ENCODE results near the gene MTX1. TPM values are rescaled to one million over a fixed set of nuclear protein-coding genes. Genes with fewer than 3 reads are reported as not detected.
A peak's percentile ranks its signal among the peaks of the same experiment; 100 is the strongest.
"Not testable (repeated sequence)": the region's sequence is repeated elsewhere in the genome, so short reads cannot be mapped to it uniquely, and the experiment has no call there.

Gene MTX1
- total and polyA plus RNA-seq, 4 experiments from 2014 or later, result 17.7 to 65.5 (median 30.4) TPM

- Histone ChIP-seq H3K27ac (ENCODE audit: low read depth, low read length) (no peak overlapping the region), H3K4me1 (ENCODE audit: insufficient read depth, low read length) (peaks cover 21% of the 10 kb centered on the region), H3K36me3 (ENCODE audit: insufficient read depth, low read length) (no peaks in the 10 kb centered on the region), H3K9me3 (ENCODE audit: control insufficient read depth in 1 of 2, low read length in 2 of 2) (no peaks in the 10 kb centered on the region), H3K27me3 (ENCODE audit: insufficient read depth, low read length) (no peaks in the 10 kb centered on the region), H3K4me3 (ENCODE audit: low read length in 2 of 2) (no peak overlapping the region)
- Mint-ChIP-seq H3K27ac (peak overlapping the region; percentile 40 to 85 (median 72)), H3K9me3 (no peaks in the 10 kb centered on the region), H3K4me1 (peaks cover 16 to 35% (median 26%) of the 10 kb centered on the region in 4 donors), H3K4me3 (peak overlapping the region in 3 of 8 donors; percentile 14 to 30 (median 21)), H3K36me3 (peaks cover 9 to 11% of the 10 kb centered on the region in 2 donors), H3K27me3 (no peaks in the 10 kb centered on the region)
- intact Hi-C loops (cut with micrococcal nuclease), result no loop called here
- no peak for DNase-seq
- POLR2A ChIA-PET (ENCODE audit: partially characterized antibody), result interaction anchor here (0.7 to 2.7 kb wide), 4 partner anchors 9 to 30 kb away, joined by 3 to 9 read pairs (median 4); no protein-coding TSS in a partner anchor
- CTCF ChIA-PET (ENCODE audit: partially characterized antibody), result interaction anchor here (1.1 to 2.1 kb wide), 3 partner anchors 10 to 46 kb away, joined by 3 to 6 read pairs (median 4); partner anchors contain the start of gene KRTCAP2
Measured at GRCh38 chr1:155218854-155219591, 10.5 kb downstream of the MTX1 start.

DNA sequence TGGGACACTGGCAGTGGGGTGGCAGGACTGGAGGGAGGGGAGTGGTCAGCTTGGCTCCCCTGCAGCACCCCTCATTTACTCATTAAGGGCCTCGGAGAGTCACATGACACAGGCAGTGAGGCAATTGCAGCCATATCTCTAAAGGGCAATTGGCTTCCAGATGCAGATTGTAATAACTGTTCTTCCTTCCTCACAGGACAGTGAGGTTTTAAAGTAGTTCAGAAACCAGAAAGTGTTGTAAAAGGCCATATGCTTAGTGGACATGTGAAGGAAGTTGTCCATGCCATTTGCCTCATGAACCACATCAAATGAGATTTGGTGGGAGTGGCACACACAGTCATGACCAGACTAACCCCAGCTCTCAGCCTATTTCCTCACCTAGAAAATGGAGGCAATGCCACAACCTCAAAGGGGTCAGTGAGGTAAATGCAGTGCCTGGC is 11.1 kb downstream of the MTX1 start:
- Mint-ChIP-seq H3K4me3 (peak overlapping the region in 1 of 8 donors; percentile 20), H3K27ac (peak overlapping the region in 6 of 7 donors; percentile 40 to 85 (median 78)), H3K4me1 (peaks cover 16 to 35% (median 27%) of the 10 kb centered on the region in 4 donors), H3K36me3 (peaks cover 9 to 11% of the 10 kb centered on the region in 2 donors), H3K27me3 (no peaks in the 10 kb centered on the region), H3K9me3 (no peaks in the 10 kb centered on the region)
- Histone ChIP-seq H3K9me3 (ENCODE audit: control insufficient read depth in 1 of 2, low read length in 2 of 2) (no peaks in the 10 kb centered on the region), H3K27me3 (ENCODE audit: insufficient read depth, low read length) (no peaks in the 10 kb centered on the region), H3K4me1 (ENCODE audit: insufficient read depth, low read length) (peaks cover 21% of the 10 kb centered on the region), H3K36me3 (ENCODE audit: insufficient read depth, low read length) (no peaks in the 10 kb centered on the region), H3K4me3 (ENCODE audit: low read length in 2 of 2) (no peak overlapping the region), H3K27ac (ENCODE audit: low read depth, low read length) (no peak overlapping the region)
- peak in 1 of 5 donors; percentile 23 for DNase-seq
- POLR2A ChIA-PET (ENCODE audit: partially characterized antibody), result interaction anchor here (0.7 to 2.7 kb wide), 4 partner anchors 10 to 29 kb away, joined by 3 to 9 read pairs (median 4); no protein-coding TSS in a partner anchor
- CTCF ChIA-PET (ENCODE audit: partially characterized antibody), result interaction anchor here (1.8 to 2.1 kb wide), 2 partner anchors 10 to 26 kb away, joined by 3 to 6 read pairs; no protein-coding TSS in a partner anchor
- intact Hi-C loops (cut with micrococcal nuclease), result no loop called here

- Mint-ChIP-seq H3K27ac (peak overlapping the region; percentile 24 to 92 (median 48)), H3K4me1 (peaks cover 10 to 28% (median 20%) of the 10 kb centered on the region in 4 donors)
- H3K4me3 ChIP-seq (ENCODE audit: low read length in 2 of 2); DNase-seq; intact Hi-C loops (cut with micrococcal nuclease); H3K4me3 Mint-ChIP-seq; H3K27me3 ChIP-seq (ENCODE audit: insufficient read depth, low read length); H3K27ac ChIP-seq (ENCODE audit: low read depth, low read length); H3K36me3 ChIP-seq (ENCODE audit: insufficient read depth, low read length); H3K27me3 Mint-ChIP-seq; H3K36me3 Mint-ChIP-seq; H3K9me3 ChIP-seq (ENCODE audit: control insufficient read depth in 1 of 2, low read length in 2 of 2); H3K9me3 Mint-ChIP-seq: not testable (repeated sequence)
- POLR2A ChIA-PET (ENCODE audit: partially characterized antibody), result interaction anchor here (2.7 kb wide), 1 partner anchor 11 kb away, joined by 9 read pairs; no protein-coding TSS in a partner anchor
- CTCF ChIA-PET (ENCODE audit: partially characterized antibody), result interaction anchor here (1.2 kb wide), 2 partner anchors 27 to 31 kb away, joined by 3 to 4 read pairs; no protein-coding TSS in a partner anchor
- peaks cover 17% of the 10 kb centered on the region for H3K4me1 ChIP-seq (ENCODE audit: insufficient read depth, low read length)
Measured at GRCh38 chr1:155220211-155220965, 11.9 kb downstream of the MTX1 start.

DNA sequence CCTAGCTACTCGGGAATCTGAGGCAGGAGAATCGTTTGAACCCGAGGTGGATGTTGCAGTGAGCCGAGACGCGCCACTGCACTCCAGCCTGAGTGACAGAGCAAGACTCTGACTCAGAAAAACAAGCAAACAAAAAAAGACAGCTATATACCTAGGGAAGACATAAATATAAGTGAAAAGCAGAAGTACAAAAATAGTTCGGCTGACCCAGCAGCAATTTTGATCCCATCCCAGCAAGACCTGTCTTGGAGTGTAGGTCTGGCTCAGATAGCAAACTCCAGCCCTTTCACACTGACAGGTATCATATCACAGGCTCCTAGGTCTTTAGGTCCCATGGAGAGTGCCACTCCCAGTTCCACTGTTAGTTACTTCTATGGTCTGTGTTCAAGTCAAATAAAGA is 14.6 kb downstream of the MTX1 start:
- DNase-seq, result no peak
- Mint-ChIP-seq H3K4me3 (no peak overlapping the region), H3K4me1 (peaks cover 20 to 52% (median 38%) of the 10 kb centered on the region in 4 donors), H3K9me3 (no peaks in the 10 kb centered on the region), H3K27me3 (no peaks in the 10 kb centered on the region), H3K36me3 (peaks cover 0 to 11% of the 10 kb centered on the region in 2 donors), H3K27ac (peak overlapping the region in 2 of 7 donors; percentile 8 to 48)
- Histone ChIP-seq H3K27me3 (ENCODE audit: insufficient read depth, low read length) (no peaks in the 10 kb centered on the region), H3K36me3 (ENCODE audit: insufficient read depth, low read length) (no peaks in the 10 kb centered on the region), H3K4me3 (ENCODE audit: low read length in 2 of 2) (no peak overlapping the region), H3K9me3 (ENCODE audit: control insufficient read depth in 1 of 2, low read length in 2 of 2) (no peaks in the 10 kb centered on the region), H3K4me1 (ENCODE audit: insufficient read depth, low read length) (peaks cover 31% of the 10 kb centered on the region), H3K27ac (ENCODE audit: low read depth, low read length) (no peak overlapping the region)
- ChIA-PET CTCF (ENCODE audit: partially characterized antibody) (interaction anchor here (7.4 kb wide), 1 partner anchor 15 kb away, joined by 106 read pairs; the partner anchor contains the start of genes MTX1 and THBS3), POLR2A (ENCODE audit: partially characterized antibody) (interaction anchor here (1.1 to 1.8 kb wide), 2 partner anchors 16 to 49 kb away, joined by 3 to 7 read pairs; no protein-coding TSS in a partner anchor)
- intact Hi-C loops (cut with micrococcal nuclease), result no loop called here

DNA sequence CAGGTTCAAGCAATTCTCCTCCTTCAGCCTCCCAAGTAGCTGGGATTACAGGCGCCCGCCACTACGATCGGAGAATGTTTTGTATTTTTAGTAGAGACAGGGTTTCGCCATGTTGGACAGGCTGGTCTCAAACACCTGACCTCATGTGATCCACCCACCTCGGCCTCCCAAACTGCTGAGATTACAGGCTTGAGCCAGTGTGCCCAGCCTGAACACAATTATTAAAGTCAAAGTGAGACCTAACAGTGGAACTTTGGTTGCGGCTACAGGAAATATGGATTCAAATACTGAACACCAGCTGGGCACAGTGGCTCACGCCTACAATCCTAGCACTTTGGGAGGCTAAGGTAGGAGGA is 16.9 kb downstream of the MTX1 start:
- DNase-seq; intact Hi-C loops (cut with micrococcal nuclease); H3K27ac ChIP-seq (ENCODE audit: low read depth, low read length); H3K9me3 ChIP-seq (ENCODE audit: control insufficient read depth in 1 of 2, low read length in 2 of 2); H3K27me3 Mint-ChIP-seq; H3K9me3 Mint-ChIP-seq; H3K4me3 ChIP-seq (ENCODE audit: low read length in 2 of 2); H3K27me3 ChIP-seq (ENCODE audit: insufficient read depth, low read length); H3K4me3 Mint-ChIP-seq; H3K36me3 Mint-ChIP-seq; H3K36me3 ChIP-seq (ENCODE audit: insufficient read depth, low read length): not testable (repeated sequence)
- H3K27ac Mint-ChIP-seq, result peak overlapping the region in 5 of 7 donors; percentile 48 to 79 (median 59)
- peaks cover 12 to 37% (median 27%) of the 10 kb centered on the region in 4 donors for H3K4me1 Mint-ChIP-seq
- H3K4me1 ChIP-seq (ENCODE audit: insufficient read depth, low read length), result peaks cover 19% of the 10 kb centered on the region
- ChIA-PET CTCF (ENCODE audit: partially characterized antibody) (interaction anchor here (1.3 to 7.4 kb wide), 7 partner anchors 18 to 134 kb away, joined by 3 to 106 read pairs (median 11); partner anchors contain the start of genes MTX1 and THBS3), POLR2A (ENCODE audit: partially characterized antibody) (interaction anchor here (1.0 to 3.8 kb wide), 5 partner anchors 16 to 51 kb away, joined by 3 to 89 read pairs (median 3); partner anchors contain the start of genes MTX1 and THBS3)

DNA sequence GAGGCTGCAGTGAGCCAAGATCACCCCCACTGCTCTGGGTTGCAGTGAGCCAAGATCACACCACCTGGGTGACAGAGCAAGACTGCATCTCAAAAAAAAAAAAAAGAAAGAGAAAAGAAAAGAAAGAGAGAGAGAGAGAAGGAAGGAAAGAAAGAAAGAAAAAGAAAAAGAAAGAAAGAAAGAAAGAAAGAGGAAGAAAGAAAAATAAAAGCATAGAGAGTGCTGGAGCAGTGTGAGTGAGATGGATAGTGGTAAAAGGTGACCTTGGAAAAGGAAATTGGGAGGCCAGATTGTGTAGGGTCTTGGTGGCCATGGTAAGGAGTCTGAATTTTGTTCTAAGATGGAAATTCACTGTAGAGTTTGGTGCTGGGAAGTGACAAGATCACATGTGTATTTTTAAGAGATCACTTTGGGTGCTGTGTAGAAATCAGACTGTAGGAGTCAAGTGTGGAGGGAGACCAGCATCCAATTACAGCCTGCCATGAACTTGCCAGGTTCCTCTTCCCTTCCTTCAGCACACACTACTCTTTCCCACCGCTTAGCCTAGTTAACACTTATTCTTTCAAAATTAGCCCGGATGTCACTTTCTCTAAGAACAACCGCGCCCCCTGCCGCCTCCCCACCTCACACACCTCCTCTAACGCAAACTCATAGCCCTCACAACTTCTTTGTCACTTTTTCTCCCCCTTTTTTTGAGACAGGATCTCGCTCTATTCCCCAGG is 17.9 kb downstream of the MTX1 start:
- H3K4me3 Mint-ChIP-seq, result peak overlapping the region; percentile 78 to 93 (median 88)
- ChIA-PET CTCF (ENCODE audit: partially characterized antibody) (interaction anchor here (0.7 to 7.4 kb wide), 16 partner anchors 11 to 135 kb away, joined by 3 to 106 read pairs (median 5); partner anchors contain the start of genes KRTCAP2, MTX1 and THBS3), POLR2A (ENCODE audit: partially characterized antibody) (interaction anchor here (1.1 to 3.8 kb wide), 13 partner anchors 15 to 141 kb away, joined by 3 to 89 read pairs (median 7); partner anchors contain the start of genes CLK2, KRTCAP2, MTX1 and THBS3)
- Histone ChIP-seq H3K9me3 (ENCODE audit: control insufficient read depth in 1 of 2, low read length in 2 of 2) (no peaks in the 10 kb centered on the region), H3K27ac (ENCODE audit: low read depth, low read length) (peak overlapping the region; percentile 69), H3K4me1 (ENCODE audit: insufficient read depth, low read length) (peaks cover 19% of the 10 kb centered on the region), H3K36me3 (ENCODE audit: insufficient read depth, low read length) (no peaks in the 10 kb centered on the region), H3K4me3 (ENCODE audit: low read length in 2 of 2) (peak overlapping the region; percentile 80 to 86), H3K27me3 (ENCODE audit: insufficient read depth, low read length) (no peaks in the 10 kb centered on the region)
- H3K4me1 Mint-ChIP-seq, result peaks cover 14 to 34% (median 25%) of the 10 kb centered on the region in 4 donors
- DNase-seq, result peak; percentile 80 to 90 (median 83)
- no peaks in the 10 kb centered on the region for H3K9me3 Mint-ChIP-seq
- peak overlapping the region; percentile 77 to 97 (median 93) for H3K27ac Mint-ChIP-seq
- intact Hi-C loops (cut with micrococcal nuclease), result loop anchor here (1.0 kb wide), 3 partner anchors 19 to 135 kb away; partner anchors contain the start of gene THBS3
- H3K27me3 Mint-ChIP-seq, result no peaks in the 10 kb centered on the region
- peaks cover 0 to 9% of the 10 kb centered on the region in 2 donors for H3K36me3 Mint-ChIP-seq
